Measurements from ENCODE around the gene RSRP1.

- TF ChIP-seq CTCF (IDR thresholded peaks at IDR 0.05) (peak in 1 of 6 experiments; percentile 1), POLR2A (IDR thresholded peaks at IDR 0.05) (no peak)
These were observed 838 bp upstream of the RSRP1 start for GRCh38 chr1:25247829-25248754.

All from adrenal gland (tissue), 5 donors.